CD4-positive, alpha-beta T cell (primary cell): ENCODE measurements around the gene TLX3. TPM values are rescaled to one million over a fixed set of nuclear protein-coding genes. Genes with fewer than 3 reads are reported as not detected.
A peak's percentile ranks its signal among the peaks of the same experiment; 100 is the strongest.

Experiments
- ATAC-seq: fragments of 200-7000 bp; cut with Tn5 transposase; one replicate; pipeline ENCODE4 v1.10.0; 2022; ENCODE audit warnings: mild to moderate bottlenecking; ENCODE audit not compliant: poor library complexity
- CTCF ChIA-PET: fragments of 350-600 bp; sonication (Branson Sonifier 250); formaldehyde crosslinking; loops from one replicate; lab custom pipeline; 2021; ENCODE audit warnings: antibody characterized with exemption, inconsistent platforms; lab: Charles Lee
- POLR2A ChIA-PET: fragments of 350-600 bp; sonication (Branson Sonifier 250); formaldehyde crosslinking; loops from one replicate; lab custom pipeline; 2021; ENCODE audit warnings: antibody characterized with exemption, inconsistent platforms; lab: Charles Lee
- DNase-seq, 14 experiments: peaks; one replicate each; pipeline ENCODE4 v3.0.0-alpha.2; 2013 to 2020; ENCODE audit warnings: mixed read lengths in 2 of 14
- H3K27ac ChIP-seq, 2 donors: one replicate each; pipeline versions ENCODE4 v1.5.1 to v1.7.0; 2013; ENCODE audit warnings: low read length in 2 of 2, low read depth in 1 of 2, mild to moderate bottlenecking in 1 of 2
- H3K27me3 ChIP-seq, 2 experiments: 1 replicate in 1 of 2; 2 replicates in 1 of 2; pipeline versions ENCODE4 v1.6.1 to v1.7.0; 2013; ENCODE audit warnings: low read length in 2 of 2, control low read depth in 1 of 2, mild to moderate bottlenecking in 1 of 2, moderate library complexity in 1 of 2; ENCODE audit not compliant: insufficient read depth in 2 of 2, control insufficient read depth in 1 of 2
- H3K36me3 ChIP-seq: one replicate; pipeline ENCODE4 v1.6.1; 2013; ENCODE audit warnings: low read length, control low read depth; ENCODE audit not compliant: insufficient read depth
- H3K4me1 ChIP-seq: one replicate; pipeline ENCODE4 v1.6.1; 2013; ENCODE audit warnings: low read length, control low read depth; ENCODE audit not compliant: insufficient read depth
- H3K4me3 ChIP-seq: one replicate; pipeline ENCODE4 v1.5.1; 2013; ENCODE audit warnings: mild to moderate bottlenecking, low read length, moderate library complexity
- H3K9me3 ChIP-seq, 2 experiments: 1 replicate in 1 of 2; 2 replicates in 1 of 2; pipeline versions ENCODE4 v1.6.1 to v1.7.0; 2013; ENCODE audit warnings: low read length in 2 of 2, mild to moderate bottlenecking in 2 of 2, control low read depth in 1 of 2, moderate library complexity in 1 of 2; ENCODE audit not compliant: control insufficient read depth in 1 of 2, insufficient read depth in 1 of 2
- H3K27ac Mint-ChIP-seq: one replicate; pipeline ENCODE4 v1.8.0; 2020; ENCODE audit warnings: mixed read lengths
- H3K27me3 Mint-ChIP-seq: one replicate; pipeline ENCODE4 v1.8.0; 2021; ENCODE audit warnings: mixed read lengths
- H3K36me3 Mint-ChIP-seq: one replicate; pipeline ENCODE4 v1.8.0; 2021; ENCODE audit warnings: low read depth, mixed read lengths
- H3K4me1 Mint-ChIP-seq: one replicate; pipeline ENCODE4 v1.8.0; 2021; ENCODE audit warnings: low read depth, mixed read lengths
- H3K4me3 Mint-ChIP-seq: one replicate; pipeline ENCODE4 v1.8.0; 2020; ENCODE audit warnings: mild to moderate bottlenecking, mixed read lengths
- H3K9me3 Mint-ChIP-seq: one replicate; pipeline ENCODE4 v1.8.0; 2020; ENCODE audit warnings: mixed read lengths
- intact Hi-C, 2 experiments: fragments of 100-400 bp; cut with DNase I in 1 of 2; cut with micrococcal nuclease in 1 of 2; formaldehyde crosslinking; loops; one replicate each; pipeline versions ENCODE4 v1.15.1 to v1.9.0; 2023 to 2025; cut with DNase I, micrococcal nuclease
- total RNA-seq, 174 experiments: library from RNA in 2 of 174; stranded (reverse) in 2 of 174; gene quantifications; one replicate each; pipeline ENCODE4 v1.2.3 and lab custom pipeline; 2021 to 2026
- TF ChIP-seq, protein P1 (sequence below): fragments of 200-600 bp; IDR thresholded peaks from one replicate; pipeline ENCODE4 v1.8.0; 2022; ENCODE audit warnings: antibody characterized with exemption, mild to moderate bottlenecking

The TLX3 gene
- total RNA-seq, 2 experiments from 2014 or later: not detected

DNA sequence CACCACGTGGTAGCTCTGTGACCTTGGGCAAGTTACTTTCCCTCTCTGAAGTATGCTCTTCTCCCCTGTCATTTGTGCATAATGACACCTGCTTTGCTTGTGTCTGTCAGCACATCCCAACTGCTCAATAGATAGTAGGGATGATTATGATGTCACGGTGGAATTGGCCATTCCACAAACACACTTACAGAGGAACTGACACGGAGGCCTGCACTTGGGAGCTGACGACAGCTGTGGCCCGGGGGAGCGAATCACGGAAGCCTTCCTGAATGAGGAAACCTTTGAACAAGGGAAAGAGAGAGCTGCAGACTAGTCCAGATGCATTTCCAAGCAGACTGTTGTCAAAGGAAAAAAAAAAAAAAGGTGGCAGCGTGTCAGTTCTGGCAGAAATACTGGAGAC lies 21.0 kb downstream of the TLX3 start:
- DNase-seq (no peak), ATAC-seq (no peak)
- Mint-ChIP-seq H3K27me3 (peaks cover 55% of the 10 kb centered on the region), H3K4me1 (no peaks in the 10 kb centered on the region), H3K9me3 (no peaks in the 10 kb centered on the region), H3K4me3 (no peak overlapping the region), H3K27ac (no peak overlapping the region), H3K36me3 (no peaks in the 10 kb centered on the region)
- Histone ChIP-seq H3K4me3 (no peak overlapping the region), H3K27me3 (peaks cover 0 to 8% of the 10 kb centered on the region in 2 experiments), H3K4me1 (no peaks in the 10 kb centered on the region), H3K36me3 (no peaks in the 10 kb centered on the region), H3K9me3 (no peaks in the 10 kb centered on the region), H3K27ac (no peak overlapping the region)
- ChIA-PET CTCF (no interaction called here), POLR2A (no interaction called here)
- TF ChIP-seq, protein P1, sequence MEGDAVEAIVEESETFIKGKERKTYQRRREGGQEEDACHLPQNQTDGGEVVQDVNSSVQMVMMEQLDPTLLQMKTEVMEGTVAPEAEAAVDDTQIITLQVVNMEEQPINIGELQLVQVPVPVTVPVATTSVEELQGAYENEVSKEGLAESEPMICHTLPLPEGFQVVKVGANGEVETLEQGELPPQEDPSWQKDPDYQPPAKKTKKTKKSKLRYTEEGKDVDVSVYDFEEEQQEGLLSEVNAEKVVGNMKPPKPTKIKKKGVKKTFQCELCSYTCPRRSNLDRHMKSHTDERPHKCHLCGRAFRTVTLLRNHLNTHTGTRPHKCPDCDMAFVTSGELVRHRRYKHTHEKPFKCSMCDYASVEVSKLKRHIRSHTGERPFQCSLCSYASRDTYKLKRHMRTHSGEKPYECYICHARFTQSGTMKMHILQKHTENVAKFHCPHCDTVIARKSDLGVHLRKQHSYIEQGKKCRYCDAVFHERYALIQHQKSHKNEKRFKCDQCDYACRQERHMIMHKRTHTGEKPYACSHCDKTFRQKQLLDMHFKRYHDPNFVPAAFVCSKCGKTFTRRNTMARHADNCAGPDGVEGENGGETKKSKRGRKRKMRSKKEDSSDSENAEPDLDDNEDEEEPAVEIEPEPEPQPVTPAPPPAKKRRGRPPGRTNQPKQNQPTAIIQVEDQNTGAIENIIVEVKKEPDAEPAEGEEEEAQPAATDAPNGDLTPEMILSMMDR: no peak
- intact Hi-C loops: loop anchor here in 1 of 2 experiments (10.0 kb wide), 1 partner anchor 125 kb away; no protein-coding TSS in a partner anchor

DNA sequence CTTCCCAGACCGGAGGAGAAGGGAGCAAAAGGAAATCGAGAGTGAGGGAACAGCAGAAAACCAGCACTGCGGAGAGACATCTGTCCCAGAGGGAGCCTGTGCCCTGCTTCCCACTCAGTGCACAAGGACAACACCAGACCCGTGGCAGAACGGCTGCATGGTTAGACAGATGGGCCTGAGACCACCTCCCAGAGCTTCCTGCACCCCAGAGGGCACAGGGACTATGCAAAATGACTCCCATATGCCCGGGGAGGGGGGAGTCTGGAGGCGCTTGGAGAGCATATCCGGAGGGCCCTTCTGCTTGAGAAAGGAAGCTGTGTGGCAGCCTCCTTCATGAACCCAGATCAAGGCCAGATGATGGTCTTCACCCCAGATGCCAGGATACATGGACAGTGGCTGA lies 26.6 kb downstream of the TLX3 start:
- TF ChIP-seq, protein P1: no peak
- CTCF ChIA-PET: no interaction called here
- H3K27me3 Mint-ChIP-seq: peaks cover 50% of the 10 kb centered on the region

DNA sequence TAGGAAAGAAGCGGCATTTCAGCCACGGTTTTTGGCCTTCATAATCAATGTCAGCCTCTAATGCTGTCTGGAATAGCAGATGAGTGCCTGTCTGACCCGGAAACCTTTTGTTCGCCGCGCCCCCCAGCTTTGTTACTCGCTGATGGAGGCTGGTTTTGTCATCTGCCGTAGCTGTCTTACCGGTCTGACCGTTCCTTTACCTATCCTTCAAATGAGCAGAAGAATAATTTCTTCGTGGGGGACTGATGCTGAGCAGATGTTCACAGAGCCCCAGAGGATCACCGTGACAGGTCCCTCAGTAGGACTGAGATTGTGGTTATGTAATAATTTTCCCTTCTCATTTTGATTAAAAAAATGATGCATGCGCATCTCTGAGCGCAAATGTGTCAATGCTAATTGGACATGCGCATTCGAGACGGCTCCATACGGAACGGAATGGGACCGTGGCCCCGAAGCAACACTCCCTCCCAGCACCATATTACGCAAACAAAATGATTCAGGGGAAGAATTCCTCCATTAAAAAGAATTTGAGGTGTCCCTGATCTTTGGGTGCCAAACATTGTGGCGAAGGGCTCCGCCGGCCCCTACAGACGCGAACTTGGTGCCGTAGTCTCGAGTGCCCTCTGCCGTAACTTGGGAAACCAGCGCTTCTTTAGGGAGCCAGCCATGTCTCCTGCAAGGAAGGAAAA lies 27.6 kb downstream of the TLX3 start:
- peak in 4 of 14 experiments; percentile 11 to 44 (median 26) for DNase-seq
- ATAC-seq: no peak
- H3K9me3 ChIP-seq: no peaks in the 10 kb centered on the region
- H3K36me3 ChIP-seq: no peaks in the 10 kb centered on the region
- CTCF ChIA-PET: no interaction called here
- Mint-ChIP-seq H3K4me3 (peak overlapping the region; percentile 62), H3K36me3 (no peaks in the 10 kb centered on the region), H3K4me1 (peaks cover 11% of the 10 kb centered on the region), H3K9me3 (no peaks in the 10 kb centered on the region), H3K27ac (no peak overlapping the region), H3K27me3 (peaks cover 51% of the 10 kb centered on the region)
- no peak overlapping the region for H3K27ac ChIP-seq
- intact Hi-C loops: loop anchor here in 1 of 2 experiments (10.0 kb wide), 1 partner anchor 132 kb away; no protein-coding TSS in a partner anchor
- peaks cover 14 to 29% of the 10 kb centered on the region in 2 experiments for H3K27me3 ChIP-seq
- H3K4me3 ChIP-seq: peak overlapping the region; percentile 31
- TF ChIP-seq, protein P1: no peak
- H3K4me1 ChIP-seq: peaks cover 9% of the 10 kb centered on the region
- POLR2A ChIA-PET: no interaction called here

More for the DNA sequence above, 26.6 kb downstream of the TLX3 start:
- H3K4me3 ChIP-seq: no peak overlapping the region
- Mint-ChIP-seq H3K4me1 (peaks cover 11% of the 10 kb centered on the region), H3K36me3 (no peaks in the 10 kb centered on the region), H3K4me3 (no peak overlapping the region), H3K9me3 (no peaks in the 10 kb centered on the region), H3K27ac (no peak overlapping the region)
- intact Hi-C loops: loop anchor here in 1 of 2 experiments (10.0 kb wide), 1 partner anchor 131 kb away; no protein-coding TSS in a partner anchor
- DNase-seq (no peak), ATAC-seq (no peak)
- no peaks in the 10 kb centered on the region for H3K36me3 ChIP-seq
- H3K4me1 ChIP-seq: peaks cover 9% of the 10 kb centered on the region
- no peaks in the 10 kb centered on the region for H3K9me3 ChIP-seq
- POLR2A ChIA-PET: no interaction called here
- peaks cover 16 to 26% of the 10 kb centered on the region in 2 experiments for H3K27me3 ChIP-seq
- no peak overlapping the region for H3K27ac ChIP-seq
